Ureter (tissue), 1 donor: ENCODE measurements around the gene IL17RC. TPM values are rescaled to one million over a fixed set of nuclear protein-coding genes. Genes with fewer than 3 reads are reported as not detected.
"Not testable (repeated sequence)": the region's sequence is repeated elsewhere in the genome, so short reads cannot be mapped to it uniquely, and the experiment has no call there.

Source experiments
- DNase-seq: peaks from one replicate; pipeline ENCODE4 v3.0.0-alpha.2; 2020; ENCODE audit warnings: low spot score
- total RNA-seq: library from RNA; stranded (reverse); gene quantifications from one replicate; pipeline ENCODE4 v1.2.4, GENCODE V29; 2023
- donor health status: DM: yes; HTN: yes; CAD: no.

The IL17RC gene
- total RNA-seq, 1 donor from 2014 or later = 34.0 TPM

GRCh38 chr3:9915254-9916141 lies 1.4 kb upstream of the IL17RC start:
- DNase-seq = peak; percentile 76

GRCh38 chr3:9916346-9916733 lies 558 bp upstream of the IL17RC start:
- no peak for DNase-seq

GRCh38 chr3:9917820-9918219 lies 922 bp downstream of the IL17RC start:
- DNase-seq = no peak

- no peak for DNase-seq
These were observed 1.6 kb downstream of the IL17RC start for GRCh38 chr3:9918261-9919038.

- no peak for DNase-seq
These were observed 11.3 kb downstream of the IL17RC start for GRCh38 chr3:9928158-9928557.

- DNase-seq = no peak
These were observed 14.0 kb downstream of the IL17RC start for GRCh38 chr3:9930804-9931418.

GRCh38 chr3:9932535-9932842 lies 15.6 kb downstream of the IL17RC start:
- DNase-seq = no peak

GRCh38 chr3:9932843-9933560 lies 16.1 kb downstream of the IL17RC start:
- DNase-seq = peak; percentile 88

GRCh38 chr3:9933561-9934234 lies 16.8 kb downstream of the IL17RC start, which contains the start of gene CRELD1:
Gene CRELD1 (plus strand): TSS chr3:9933834. CDS start chr3:9934439, 605 bp downstream.
- peak; percentile 97 for DNase-seq

- DNase-seq = no peak
These were observed 17.3 kb downstream of the IL17RC start for GRCh38 chr3:9934235-9934621.

GRCh38 chr3:9934993-9935392 lies 18.1 kb downstream of the IL17RC start:
- no peak for DNase-seq

GRCh38 chr3:9935966-9936510 lies 19.1 kb downstream of the IL17RC start:
- no peak for DNase-seq

GRCh38 chr3:9937486-9938238 lies 20.8 kb downstream of the IL17RC start:
- no peak for DNase-seq

GRCh38 chr3:9938966-9939365 lies 22.1 kb downstream of the IL17RC start:
- DNase-seq = no peak

- not testable (repeated sequence) for DNase-seq
These were observed 23.0 kb downstream of the IL17RC start for GRCh38 chr3:9939906-9940305.

GRCh38 chr3:9940746-9941145 lies 23.8 kb downstream of the IL17RC start:
- DNase-seq = no peak

- DNase-seq = no peak
These were observed 25.3 kb downstream of the IL17RC start for GRCh38 chr3:9942164-9942563.

- no peak for DNase-seq
These were observed 26.2 kb downstream of the IL17RC start for GRCh38 chr3:9942934-9943690.

- no peak for DNase-seq
These were observed 27.4 kb downstream of the IL17RC start for GRCh38 chr3:9944271-9944670.
